HG03442 (cell line): ENCODE measurements around the gene AKAP10.
"Not testable (repeated sequence)": the region's sequence is repeated elsewhere in the genome, so short reads cannot be mapped to it uniquely, and the experiment has no call there.

Source experiments
- ATAC-seq: cut with Tn5 transposase; IDR thresholded peaks from one replicate; pipeline ENCODE4 v1.9.1; 2021; ENCODE audit warnings: mild to moderate bottlenecking, moderate library complexity; ENCODE audit not compliant: unreplicated experiment

The AKAP10 gene

DNA sequence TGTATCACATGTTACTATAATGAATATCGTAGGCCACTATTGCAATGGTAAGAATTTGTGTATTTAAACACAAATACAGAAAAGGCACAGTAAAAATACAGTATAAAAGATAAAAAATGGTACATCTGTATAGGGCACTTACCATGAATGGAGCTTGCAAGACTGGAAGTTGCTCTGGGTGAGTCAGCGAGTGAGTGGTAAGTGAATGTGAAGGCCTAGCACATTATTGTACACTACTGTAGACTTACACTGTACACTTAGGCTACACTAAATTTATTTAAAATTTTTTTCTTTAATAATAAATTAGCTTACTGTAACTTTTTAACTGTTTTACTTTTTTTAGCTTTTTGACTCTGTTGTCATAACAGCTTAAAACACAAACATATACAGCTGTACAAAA is 42.5 kb downstream of the AKAP10 start:
- ATAC-seq, result no peak

DNA sequence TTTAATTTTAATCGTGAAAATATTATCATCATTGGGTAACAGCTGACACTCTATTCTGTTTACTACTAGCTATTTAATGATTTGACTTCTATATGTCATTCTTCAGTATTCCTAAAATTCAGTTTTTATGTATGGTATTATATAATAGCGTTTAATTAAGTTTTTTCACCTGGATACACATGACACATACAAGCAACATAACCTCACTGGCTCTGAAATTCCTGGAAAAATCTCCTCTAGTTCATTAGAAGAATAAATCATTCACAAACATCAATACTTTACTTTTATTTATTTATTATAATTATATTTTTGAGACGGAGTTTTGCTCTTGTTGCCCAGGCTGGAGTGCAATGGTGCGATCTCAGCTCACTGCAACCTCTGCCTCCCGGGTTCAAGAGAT is 44.0 kb downstream of the AKAP10 start:
- ATAC-seq, result no peak

DNA sequence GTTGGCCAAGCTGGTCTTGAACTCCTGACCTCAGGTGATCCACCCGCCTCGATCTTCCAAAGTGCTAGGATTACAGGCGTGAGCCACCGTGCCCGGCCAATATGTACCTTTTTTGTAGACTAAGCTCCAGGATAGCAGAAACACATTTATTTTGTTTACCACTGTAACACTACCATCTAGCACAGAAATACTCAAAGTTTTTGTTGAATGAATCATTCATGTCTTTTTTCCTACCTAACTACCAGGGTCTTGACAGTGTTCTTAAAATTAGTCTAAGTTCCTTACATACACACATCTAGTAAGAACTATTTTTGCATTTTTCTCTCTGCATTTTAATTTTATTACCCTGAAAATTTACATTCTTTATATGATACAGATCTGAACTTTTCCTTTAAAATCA is 44.4 kb downstream of the AKAP10 start:
- ATAC-seq, result no peak

DNA sequence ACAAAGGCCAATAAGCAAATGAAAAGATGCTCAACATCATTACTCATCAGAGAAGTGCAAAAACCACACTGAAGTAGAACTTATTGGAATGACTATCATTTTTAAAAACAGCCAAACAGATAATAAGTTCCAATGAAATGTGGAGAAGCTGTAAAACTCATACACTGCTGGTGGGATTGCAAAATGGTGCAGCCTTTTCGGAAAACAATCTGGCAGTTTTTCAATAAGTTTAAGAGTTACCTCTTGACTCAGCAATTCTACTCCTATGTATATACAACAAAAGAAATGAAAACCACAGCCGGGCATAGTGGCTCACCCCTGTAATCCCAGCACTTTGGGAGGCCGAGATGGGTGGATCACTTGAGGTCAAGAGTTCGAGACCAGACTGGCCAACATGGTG is 49.3 kb downstream of the AKAP10 start:
- ATAC-seq, result no peak

DNA sequence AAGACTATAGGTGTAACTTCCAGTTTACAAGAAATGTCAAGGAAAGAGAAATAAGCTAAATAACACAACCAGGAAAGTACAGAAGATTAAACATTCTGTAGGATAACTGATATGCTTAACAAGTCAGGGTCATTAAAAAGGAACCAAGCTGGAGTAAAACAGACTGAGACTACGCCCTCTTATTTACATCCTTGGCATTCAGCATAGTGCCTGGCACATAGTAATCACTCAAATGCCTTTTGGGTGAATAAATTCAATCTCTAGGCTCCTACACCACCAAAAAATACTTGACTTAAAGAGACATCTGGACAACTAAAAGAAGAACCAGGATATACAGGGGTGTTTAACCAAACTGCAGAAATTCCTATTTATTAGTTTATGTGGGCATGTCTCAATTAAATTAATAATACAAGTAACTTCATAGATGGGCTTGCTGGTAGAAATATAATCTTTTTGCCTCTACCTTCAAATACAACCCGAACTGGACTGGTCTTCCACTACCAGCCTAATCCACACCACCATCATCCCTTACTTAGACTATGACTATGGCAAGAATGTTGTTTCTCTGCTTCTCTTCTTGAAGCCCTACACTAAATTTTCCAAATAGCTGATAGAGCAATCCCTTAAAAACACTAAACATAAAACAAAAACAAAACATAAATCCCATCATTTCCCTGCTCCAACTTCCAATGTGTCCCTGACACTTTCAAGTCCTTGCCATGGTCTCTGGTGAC is 62.2 kb downstream of the AKAP10 start:
- no peak for ATAC-seq

DNA sequence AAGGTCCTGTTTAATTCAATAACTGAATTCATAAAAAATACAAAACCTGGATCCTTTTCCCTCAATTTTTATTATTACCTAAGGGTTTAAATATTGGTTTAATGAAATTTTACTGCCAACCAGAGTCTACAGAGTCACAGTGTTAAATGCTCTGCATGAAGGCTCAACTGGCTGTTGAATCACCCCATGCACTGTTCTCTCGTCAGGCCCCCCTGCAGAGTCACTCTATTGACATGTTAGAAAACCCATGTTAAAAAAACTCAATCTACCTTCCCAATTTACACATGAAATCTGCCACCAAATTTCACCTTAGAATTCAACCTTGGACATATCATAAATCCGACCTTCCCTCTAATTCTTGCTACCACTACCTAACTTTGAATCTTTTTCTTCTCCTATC is 66.6 kb downstream of the AKAP10 start:
- no peak for ATAC-seq

DNA sequence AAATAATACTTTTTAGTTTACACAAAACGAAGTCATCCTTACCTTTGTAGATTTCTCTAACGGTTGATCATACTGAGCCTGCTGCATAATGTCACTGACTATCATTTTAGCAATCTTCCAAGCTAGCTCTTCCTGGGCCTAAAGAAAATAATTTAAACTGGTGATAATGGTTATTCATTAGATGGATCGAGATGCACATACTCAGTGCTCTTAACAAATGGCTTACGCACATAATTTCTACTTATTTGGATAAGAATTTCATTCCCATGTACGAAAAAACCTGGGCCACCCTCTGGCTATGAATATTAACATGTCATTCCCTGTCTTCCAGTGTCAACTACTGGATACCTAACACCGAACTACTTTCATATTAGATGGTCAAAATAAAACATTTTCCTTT is 68.5 kb downstream of the AKAP10 start:
- no peak for ATAC-seq

DNA sequence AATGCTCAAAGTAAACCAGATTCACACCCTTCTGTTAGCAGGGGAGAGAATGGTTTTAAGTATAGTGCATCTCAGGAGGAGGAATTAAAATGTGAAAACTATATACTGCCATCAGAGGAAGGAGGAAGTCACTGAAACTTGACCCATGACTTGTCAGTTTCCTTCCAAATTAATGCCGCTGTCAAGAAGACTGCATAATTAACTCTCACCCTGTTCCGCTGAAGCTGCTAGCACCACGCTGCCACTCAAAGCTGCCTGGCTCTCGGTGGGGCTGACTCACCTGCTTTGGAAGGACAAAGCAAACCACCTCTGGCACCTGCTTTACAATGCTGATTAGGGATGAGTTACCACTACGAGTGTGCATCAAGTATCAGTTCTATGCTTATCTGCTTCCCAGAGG is 72.1 kb downstream of the AKAP10 start:
- no peak for ATAC-seq

DNA sequence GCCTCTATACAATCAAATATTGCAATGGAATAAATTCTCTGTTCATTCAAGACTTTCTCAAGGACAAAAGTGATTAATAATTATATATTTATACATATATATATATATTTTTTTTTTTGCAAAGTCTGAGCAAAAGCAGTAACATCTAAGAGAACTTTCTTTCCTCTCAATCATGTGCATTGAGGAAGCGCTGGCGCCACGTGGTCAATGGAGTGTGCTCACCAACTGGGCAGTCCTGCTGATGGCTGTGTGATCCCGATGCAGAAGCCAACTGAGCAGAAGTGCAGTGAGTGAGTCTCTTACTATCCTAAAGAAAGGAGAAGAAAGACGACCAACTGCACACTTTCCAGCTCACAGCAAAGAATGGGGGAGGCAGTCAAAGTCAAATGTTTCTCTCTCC is 72.7 kb downstream of the AKAP10 start:
- no peak for ATAC-seq

DNA sequence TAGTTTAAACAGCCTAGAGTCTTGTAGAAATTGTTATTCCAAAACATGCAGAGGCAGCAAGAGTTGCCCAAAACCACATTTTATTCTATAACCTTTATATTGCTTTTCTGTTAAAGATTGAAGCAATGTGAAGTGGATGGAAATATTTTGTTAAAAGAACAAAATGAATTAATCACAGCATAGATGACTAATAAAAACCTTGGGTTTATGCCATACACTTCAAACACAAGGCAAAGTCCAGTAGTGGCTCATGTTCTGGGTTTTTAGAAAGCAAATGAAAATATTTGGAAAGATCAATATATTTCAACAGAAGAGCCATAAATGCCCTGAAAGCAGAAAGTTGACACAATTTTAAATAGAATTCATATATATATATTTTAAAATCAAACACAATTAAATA is 73.2 kb downstream of the AKAP10 start:
- no peak for ATAC-seq

DNA sequence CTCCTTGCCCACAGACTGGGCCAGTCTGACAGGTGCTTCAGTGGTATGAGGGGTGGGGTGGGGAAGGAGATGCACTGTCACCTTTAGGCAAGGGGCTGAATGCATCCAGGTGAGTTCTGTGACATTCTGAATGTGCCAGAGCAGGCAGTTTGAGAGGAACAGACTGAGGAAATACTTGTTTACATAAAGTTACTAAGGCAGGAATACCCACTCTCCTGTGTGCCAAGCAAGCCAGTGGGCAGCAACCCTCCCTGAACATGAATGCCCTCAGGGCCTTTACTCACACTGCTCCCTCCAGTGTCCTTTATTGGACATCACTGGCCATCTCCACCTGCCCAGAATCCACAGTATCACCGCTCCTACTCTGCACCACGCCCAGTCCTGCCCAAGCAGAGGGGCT is 76.8 kb downstream of the AKAP10 start:
- ATAC-seq, result no peak

DNA sequence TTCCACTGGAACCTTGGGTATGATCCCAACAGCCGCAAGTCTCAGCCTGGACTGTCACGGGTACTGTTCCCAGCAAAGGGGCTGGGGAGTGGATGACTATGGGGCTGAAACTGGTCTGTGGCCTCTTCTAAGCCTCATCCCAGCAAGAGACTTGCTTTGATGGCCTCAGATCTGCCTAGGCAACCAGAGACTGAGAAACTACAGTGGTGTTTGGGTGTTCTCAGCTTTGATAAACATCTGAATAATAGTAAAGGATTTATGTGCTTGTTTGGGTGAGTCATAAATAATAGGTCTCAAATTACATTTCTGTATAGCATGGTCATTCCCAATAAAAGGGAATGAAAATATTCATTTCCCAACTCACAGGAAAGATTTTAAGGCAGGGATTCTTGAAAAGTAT is 79.7 kb downstream of the AKAP10 start:
- ATAC-seq, result no peak

DNA sequence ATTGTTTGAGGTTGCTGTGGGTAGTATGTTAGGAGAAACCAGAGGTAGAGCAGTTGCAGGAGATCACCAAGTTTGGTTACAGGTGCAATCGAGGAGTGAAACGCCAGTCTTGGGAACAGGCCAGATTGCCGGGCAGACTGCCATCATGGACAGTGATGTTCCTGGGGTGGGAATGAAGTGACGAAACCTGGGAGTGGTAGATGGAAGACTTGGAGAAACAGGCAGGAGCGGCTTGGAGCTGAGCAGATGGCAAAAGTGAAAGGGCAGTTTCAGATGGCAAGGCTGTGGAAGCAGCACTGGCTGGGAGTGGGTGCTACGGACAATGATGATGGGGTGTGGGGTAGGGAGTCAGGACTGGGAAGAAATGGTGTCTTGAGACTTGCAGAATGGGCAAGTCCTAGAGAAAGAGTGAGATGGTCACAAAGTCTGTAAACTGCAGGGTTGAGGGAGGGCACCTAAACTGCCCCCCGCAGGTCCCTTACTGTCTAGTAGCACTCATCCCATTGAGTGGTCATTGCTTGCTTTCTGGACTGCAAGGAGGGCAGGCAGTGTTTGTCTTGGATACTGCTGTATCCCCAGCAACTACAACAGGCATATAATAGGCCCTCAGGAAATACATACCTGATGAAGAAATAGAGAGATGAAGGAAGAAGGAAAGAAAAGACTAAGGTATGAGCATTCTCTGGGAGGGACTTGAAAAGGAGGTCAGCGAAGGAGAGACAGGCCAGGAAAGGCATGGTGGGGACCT is 80.4 kb downstream of the AKAP10 start:
- no peak for ATAC-seq

DNA sequence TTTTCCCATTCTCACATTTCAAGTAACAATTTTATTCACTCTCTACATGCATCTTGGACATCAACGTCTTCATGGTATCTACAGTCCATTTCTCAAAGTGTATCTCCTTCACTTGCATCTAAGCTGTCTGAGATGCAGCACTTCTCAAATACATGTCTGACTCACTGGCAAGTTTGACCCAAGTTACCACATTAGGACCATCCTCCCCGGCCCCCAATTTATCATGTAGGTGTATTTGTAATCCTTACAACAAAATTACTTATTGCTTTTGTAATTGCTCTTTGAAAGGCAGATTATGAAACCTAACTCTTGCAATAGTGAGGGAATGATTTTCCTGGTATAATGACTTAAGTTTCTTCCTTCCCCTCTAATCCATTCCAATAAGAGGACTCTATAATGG is 80.9 kb downstream of the AKAP10 start:
- ATAC-seq, result no peak

DNA sequence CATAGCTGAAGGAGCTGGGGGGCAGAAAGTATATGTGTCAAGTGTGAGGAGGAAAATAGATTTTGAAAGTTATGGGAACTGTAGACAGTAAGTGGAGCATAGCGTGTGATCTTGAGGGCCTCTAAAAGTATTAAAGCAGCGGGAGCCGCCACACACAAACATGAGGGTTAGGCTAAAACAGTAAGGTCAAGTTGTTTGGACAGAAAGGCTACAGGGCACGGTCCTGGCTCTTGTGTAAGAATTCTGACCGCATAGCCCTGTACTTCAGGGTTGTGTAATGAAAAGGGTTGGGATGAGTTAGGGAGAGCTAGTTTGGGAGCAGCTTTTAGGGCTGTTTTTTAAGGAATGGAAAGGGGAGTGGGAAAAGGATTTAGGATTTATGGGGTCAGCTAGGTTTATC is 87.1 kb downstream of the AKAP10 start:
- not testable (repeated sequence) for ATAC-seq

DNA sequence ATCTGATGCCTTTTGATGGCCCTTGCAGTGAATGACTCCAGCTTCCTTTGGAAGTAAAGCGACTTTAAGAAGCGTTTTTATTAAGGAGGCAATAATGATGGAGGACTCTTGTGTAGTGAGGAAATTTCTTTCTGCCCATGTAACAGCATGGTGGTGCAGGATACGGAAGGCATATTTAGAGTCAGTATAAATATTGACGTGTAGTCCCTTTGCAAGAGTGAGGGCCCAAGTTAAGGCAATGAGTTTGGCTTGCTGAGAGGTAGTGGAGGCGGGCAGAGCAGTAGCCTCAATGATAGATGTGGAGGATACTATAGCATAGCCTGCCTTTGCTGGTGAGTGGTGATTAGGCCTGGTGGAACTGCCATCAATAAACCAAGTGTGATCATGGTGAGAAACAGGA is 87.6 kb downstream of the AKAP10 start:
- ATAC-seq, result not testable (repeated sequence)

DNA sequence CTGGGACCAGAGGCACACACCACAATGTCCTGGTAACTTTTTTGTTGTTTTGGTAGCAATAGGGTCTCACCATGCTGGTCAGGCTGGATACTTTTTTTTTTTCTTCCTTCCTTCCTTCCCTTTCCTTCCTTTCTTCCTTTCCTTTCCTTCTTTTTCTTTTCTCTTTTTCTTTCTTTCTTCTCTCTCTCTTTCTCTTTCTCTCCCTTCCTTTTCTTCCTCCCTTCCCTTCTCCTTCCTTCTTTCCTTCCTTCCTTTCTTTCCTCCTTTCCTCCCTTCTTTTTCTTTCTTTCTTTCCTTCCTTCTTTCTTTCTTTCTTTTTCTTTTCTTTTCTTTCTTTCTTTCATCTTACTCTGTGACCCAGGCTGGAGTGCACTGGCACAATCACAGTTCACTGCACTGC is 91.5 kb downstream of the AKAP10 start:
- no peak for ATAC-seq

DNA sequence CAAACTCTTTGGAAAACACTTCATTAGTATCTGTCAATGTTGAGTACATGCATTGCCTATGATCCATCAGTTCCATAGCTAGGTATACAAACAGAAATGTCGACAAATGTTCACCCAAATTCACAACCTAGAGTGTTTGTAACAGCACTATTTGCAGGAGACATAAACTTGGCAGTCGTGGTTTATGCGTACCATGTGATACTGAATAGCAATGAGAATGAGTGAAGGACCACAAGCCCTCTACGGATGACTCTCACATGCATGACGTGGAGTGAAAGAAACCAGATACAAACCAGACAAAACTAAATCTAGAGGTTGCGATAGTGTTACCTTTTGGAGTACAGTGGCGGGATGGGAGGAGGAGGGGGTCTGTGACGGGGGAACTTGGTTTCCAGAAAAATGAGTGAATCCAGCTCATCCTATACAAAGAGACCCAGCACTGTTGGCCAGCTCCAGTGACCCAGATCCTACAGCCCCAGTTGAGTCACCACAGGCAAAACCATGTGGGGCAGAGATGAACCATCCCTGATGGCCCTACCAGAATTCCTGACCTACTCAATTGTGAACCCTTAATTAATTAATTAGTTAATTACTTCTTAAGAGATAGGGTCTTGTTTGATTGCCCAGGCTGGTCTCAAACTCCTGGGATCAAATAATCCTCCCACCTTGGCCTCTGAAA is 94.0 kb downstream of the AKAP10 start:
- ATAC-seq, result no peak

DNA sequence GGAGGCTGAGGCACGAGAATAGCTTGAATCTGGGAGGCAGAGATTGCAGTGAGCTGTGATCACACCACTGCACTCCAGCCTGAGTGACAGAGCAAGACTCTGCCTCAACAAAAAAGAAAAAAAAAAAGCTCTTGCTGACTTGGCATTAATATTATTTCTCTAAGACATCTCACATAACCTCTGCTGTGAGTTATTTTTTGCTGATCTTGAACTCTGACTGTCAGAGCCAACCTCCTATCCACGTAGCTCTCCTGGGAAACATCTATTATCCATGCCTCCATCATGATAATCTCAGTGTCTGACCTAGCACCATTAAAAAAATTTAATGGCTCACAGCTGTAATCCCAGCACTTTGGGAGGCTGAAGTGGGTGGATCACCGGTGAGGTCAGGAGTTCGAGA is 97.2 kb downstream of the AKAP10 start:
- ATAC-seq, result no peak

DNA sequence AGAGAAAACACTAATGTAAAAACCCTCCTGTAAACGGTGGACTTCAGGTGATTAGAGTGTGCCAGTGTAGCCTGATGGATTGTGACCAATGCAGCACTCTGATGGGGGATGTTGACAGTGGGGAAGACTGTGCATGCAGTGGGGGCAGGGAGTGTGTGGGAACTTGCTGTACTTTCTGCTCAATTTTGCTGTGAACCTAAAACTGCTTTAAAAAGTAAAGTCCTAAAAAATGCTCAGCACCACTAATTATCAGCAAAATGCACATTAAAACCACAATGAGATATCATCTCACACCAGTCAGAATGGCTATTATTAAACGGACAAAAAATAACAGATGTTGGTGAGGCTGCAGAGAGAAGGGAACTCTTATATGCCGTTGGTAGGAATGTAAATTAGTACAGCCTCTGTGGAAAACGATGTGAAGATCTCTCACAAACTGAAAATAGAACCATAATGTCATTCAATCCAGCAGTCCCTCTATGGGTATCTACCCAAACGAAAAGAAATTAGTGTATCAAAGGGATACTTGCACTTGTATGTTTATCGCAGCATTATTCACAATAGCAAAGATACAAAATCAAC is 100.2 kb downstream of the AKAP10 start:
- no peak for ATAC-seq

DNA sequence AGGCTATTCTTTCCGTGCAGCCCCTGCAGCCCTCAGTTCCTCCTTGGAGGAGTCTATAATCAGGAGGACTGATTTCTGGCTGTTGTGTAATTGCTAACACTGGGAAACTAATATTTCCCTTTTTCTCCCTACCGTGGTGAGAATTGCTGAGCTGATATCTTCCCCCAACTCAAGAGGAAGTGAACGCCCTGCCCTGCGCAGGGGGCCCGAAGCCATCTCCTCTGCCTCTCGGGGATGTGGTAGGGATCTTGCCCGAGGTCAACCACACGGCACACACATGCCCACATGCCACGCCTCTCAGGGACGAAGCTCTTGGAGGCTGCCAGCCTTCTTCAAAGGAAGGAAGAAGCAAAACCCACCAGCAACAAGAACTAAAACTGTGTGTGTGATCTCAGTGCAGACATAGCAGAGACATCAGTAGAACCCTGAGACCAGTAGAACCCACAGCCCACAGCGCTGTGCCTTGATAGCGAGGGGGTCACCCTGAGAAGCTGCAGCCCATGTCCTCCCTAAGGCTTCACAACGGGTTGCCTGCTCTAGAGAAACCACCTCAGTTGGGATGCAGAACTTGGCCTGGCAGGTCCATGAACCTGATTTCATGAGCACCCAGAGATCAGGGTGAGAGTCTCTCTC is 101.0 kb downstream of the AKAP10 start:
- ATAC-seq, result no peak
